HG02798 (cell line): Measurements from ENCODE around the gene MSH2.

ENCODE experiments used
- ATAC-seq: cut with Tn5 transposase; IDR thresholded peaks from one replicate; pipeline ENCODE4 v1.9.1; 2021; ENCODE audit warnings: mild to moderate bottlenecking; ENCODE audit not compliant: unreplicated experiment, poor library complexity

Gene MSH2

GRCh38 chr2:47503481-47504070 is 100.6 kb downstream of the MSH2 start:
- peak; percentile 84 for ATAC-seq

DNA sequence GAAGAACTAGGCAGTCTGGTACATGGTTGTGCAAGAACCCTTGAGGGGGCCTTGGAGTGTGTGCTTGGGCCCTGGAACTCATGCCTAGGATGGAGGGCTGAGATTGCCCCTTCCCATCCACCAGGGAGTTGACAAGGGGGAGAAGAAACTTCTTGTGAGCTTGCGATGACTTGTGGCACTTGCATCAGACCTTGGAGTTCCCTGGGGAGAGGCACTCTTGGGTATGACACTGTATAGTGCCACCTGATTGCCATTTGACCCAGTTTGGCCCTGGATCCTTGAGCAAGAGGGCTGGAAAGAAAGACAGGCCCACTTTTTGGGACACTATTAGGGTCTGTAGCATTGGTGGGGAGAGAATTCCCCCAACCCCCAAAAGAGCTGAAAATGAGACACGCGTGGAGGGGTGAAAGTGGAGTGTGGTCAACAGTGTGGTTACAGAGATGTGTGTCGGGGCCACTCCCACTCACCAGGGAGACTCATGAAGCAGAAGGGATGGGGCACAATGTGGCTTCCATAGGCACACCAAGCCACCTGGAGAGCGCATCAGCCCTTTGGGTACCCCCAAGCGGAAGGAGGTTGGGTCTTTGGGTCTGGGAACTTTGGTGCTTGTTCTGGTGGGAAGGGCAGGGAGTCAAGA is 101.3 kb downstream of the MSH2 start:
- no peak for ATAC-seq

DNA sequence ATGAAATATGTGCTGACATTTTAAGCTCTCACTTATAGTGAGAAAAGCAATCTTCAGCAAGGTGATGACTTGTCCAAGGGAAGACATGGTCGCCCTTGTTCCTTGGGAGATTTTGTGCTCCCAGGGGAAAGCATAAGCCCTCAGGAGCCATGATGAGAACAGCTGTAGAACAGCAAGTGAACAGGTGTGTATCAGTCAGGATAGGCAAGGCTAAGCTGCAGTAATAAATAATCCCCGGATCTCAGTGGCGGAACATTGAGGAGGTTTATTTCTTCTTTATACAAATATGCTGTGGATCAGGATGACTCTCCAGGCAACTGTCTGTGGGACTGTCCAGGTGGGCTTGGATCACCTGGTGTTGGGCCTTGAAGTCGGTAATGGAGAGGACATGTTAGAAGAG is 103.1 kb downstream of the MSH2 start:
- no peak for ATAC-seq

DNA sequence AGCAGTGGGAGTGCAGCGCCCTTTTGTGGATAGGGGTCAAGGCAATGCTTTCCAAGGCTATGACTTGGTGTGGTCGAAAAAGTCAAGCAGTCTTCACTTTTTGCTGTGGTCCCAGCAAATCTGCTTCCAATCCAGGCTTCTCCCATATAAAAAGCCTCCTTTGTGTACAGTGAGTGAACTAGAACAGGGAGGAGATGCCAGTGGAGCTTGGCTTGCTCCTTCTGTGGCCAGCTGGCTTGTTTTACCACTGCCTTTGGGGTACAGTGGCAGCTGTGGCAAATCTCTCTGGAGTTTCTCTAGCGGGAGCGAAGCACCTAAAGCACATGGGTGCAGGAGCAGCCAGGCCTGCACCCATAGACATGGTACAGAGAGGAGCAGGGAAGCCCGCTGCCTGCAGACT is 103.5 kb downstream of the MSH2 start:
- ATAC-seq = no peak

- ATAC-seq = no peak
Observed at GRCh38 chr2:47508080-47508479, 105.1 kb downstream of the MSH2 start.

GRCh38 chr2:47508641-47509040 is 105.7 kb downstream of the MSH2 start:
- ATAC-seq = no peak

DNA sequence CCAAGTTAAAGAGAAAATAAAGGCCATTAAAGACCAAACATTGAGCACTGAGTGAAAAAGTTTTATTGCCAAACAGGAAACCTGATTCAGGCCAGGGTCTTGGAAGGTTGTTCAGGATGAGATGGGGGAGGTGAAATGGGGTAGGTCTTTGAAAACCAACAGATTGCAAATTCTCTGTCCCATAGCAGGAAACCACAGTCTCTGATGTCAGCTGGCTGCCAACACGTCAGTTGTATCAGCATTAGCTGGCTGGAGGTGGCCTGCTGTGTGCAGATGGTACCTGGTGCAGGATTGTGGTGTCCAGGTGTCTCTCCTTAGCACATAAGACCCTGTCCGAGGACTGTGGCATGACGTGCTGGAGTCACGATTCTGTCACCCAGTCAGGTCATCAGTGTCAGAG is 106.3 kb downstream of the MSH2 start:
- ATAC-seq = no peak

- no peak for ATAC-seq
Observed at GRCh38 chr2:47509821-47510385, 106.9 kb downstream of the MSH2 start.

DNA sequence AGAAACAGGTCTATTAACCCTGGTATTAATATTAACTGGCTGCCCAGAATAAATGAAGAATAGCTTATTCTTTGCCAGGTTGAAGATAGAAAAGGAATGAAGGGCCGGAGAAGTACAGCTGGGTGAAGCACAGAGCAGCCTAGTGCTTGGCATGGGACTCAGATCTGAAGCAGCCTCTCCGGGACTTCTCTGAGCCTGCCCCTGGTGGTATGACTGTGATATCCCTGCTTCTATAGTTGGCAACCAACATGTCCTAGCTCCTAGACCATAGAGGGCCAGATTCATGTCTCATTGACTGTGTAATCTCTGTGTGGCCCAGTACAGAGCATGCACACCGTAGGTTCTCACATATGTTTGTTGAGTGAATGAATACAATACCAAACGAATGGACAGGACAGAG is 107.8 kb downstream of the MSH2 start:
- ATAC-seq = no peak

DNA sequence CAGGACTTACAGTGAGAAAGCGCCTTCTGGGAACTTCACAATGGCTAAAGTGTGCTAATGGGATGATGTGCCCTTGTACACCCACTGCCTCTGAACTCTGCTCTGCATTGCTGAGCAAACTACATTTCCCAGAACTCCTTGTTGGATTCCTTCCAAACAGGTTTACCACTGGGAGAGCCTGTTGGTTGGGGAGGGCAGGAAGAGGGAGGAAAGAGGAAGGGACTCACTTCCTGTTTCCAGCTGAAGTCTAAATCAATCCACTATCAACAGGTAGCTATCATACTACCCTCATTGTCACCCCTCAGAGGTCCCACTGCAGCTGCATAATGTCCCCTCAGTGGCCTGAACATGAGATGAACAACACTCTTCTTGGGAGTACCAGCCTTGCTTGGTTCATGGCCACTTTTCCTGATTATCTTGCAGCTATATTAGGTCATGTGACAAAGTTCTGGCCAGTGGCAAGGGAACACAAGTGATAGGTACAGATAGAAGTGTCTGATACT is 109.7 kb downstream of the MSH2 start:
- no peak for ATAC-seq

- no peak for ATAC-seq
Observed at GRCh38 chr2:47513981-47514520, 111.1 kb downstream of the MSH2 start.

GRCh38 chr2:47516360-47517104 is 113.6 kb downstream of the MSH2 start:
- no peak for ATAC-seq

DNA sequence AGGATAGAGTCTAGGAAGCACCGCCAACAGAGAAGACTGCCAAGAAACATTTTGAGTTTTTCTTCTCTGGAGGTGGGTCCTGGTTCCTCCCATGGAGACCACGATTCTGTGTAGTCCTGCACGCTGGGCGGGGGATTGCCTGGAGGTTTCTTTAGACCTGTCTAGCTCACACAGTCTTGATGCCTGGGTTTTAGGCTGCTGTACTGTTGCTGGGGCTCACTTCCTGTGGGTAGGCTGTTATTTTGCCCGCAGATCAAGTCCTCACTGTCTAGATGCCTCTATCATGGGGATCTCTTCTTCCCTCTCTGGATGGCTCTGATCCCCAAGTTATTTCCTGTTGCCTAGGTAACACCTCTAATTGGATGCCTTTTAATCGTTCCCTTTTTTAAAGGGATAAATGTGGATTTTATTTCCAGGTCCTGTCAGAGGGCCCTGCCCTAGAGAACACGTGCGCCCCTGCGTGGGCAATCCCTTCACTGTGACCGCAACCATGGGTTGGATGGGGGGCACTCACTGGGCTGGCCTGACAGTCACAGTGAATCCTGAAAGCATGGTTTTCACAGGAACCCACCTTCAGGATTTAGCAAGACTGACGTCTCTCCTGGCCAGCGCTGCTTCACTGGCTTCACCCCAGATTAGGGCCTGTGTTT is 115.7 kb downstream of the MSH2 start:
- no peak for ATAC-seq

GRCh38 chr2:47519147-47519537 is 116.2 kb downstream of the MSH2 start:
- ATAC-seq = no peak

DNA sequence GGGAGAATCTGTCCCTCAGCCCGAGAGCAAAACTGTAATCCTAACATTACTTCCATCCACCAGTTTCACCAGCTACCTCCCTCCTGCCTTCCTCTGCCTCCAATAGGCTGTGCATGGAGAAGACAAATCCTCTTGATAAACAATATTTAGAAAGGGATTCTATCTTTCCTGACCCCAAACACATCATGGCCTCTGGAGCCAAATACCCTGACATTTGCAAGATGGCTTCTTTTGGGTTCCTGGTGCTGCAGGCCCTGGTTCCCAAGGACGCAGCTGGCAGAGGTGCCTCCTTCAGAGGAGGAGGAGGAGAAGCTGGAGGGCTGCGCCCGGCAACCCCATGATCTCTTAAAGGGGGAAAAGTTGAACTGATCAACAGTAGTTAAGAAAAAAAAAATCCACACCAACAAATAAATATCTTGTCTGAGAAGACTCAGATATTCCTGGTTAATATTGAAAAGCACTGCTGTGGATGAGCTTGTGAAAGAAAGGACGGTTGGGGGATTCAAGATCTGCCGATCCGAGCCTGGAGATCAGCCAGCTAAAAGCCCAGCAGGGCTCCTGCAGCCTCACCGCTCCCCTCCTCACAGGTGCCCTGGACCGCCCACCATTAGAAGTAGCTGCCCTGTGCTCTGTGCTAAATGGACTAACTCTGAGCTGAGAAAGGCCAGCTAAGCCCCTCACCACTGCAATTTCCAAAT is 116.8 kb downstream of the MSH2 start:
- no peak for ATAC-seq

- no peak for ATAC-seq
Observed at GRCh38 chr2:47520302-47520630, 117.3 kb downstream of the MSH2 start.

- peak; percentile 85 for ATAC-seq
Observed at GRCh38 chr2:47520825-47521665, 118.1 kb downstream of the MSH2 start.

DNA sequence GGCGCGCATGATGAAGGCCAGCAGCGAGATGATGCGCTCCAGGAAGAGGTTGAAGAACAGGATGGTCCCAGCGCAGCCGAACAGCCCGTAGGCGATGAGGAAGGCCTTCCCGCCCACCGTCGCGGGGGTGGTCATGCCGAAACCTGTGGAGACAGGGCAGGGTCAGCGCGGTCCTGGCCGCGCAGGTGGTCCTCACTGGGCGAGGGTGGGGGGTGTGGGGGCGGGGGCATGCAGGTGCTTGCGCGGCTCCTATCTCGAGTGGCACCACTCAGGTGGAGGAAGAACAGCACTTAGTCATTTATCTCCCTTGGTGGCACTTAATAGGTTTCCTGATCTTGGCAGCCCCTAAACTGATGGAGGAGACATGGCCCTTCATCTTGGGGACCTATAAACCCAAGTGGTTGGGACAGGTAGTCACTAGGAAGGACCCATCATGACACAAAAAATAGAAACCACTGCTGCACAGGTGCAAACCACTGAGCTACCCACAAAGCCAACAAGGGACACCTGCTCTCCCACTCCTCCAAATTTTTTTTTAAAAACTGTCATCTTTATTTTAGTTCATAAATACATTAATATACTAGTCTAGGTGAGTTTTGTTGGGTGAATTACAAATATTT is 118.8 kb downstream of the MSH2 start:
- no peak for ATAC-seq

GRCh38 chr2:47525167-47525566 is 122.2 kb downstream of the MSH2 start:
- no peak for ATAC-seq
